H1 (cell line): ENCODE data around the gene MICU2. TPM values are rescaled to one million over a fixed set of nuclear protein-coding genes. Genes with fewer than 3 reads are reported as not detected.

ENCODE experiments used
- CTCF ChIA-PET: fragments of 300-600 bp; sonication (Branson Sonifier 250); formaldehyde crosslinking; loops from one replicate; lab custom pipeline; 2021; ENCODE audit not compliant: partially characterized antibody; lab: Charles Lee
- POLR2A ChIA-PET: fragments of 300-600 bp; sonication (Branson Sonifier 250); formaldehyde crosslinking; loops from one replicate; lab custom pipeline; 2021; ENCODE audit warnings: inconsistent platforms; ENCODE audit not compliant: partially characterized antibody; lab: Charles Lee
- DNase-seq, 2 experiments: peaks; one replicate each; pipeline versions ENCODE4 v3.0.0 to v3.0.0-alpha.2; 2010 to 2022; ENCODE audit warnings: low spot score in 2 of 2, low read depth in 1 of 2, mixed read lengths in 1 of 2
- FAIRE-seq: peaks from 2 replicates; lab custom pipeline; 2011; peaks lifted over from hg19 to GRCh38; lab: Jason Lieb, UNC
- H2AFZ ChIP-seq: 2 replicates; pipeline ENCODE4 v1.8.1; 2012; ENCODE audit warnings: low read length, inconsistent platforms
- H2AK5ac ChIP-seq: 2 replicates; pipeline ENCODE4 v1.6.1; 2013; ENCODE audit warnings: low read depth, low read length
- H2BK120ac ChIP-seq: replicated peaks from 2 replicates; pipeline ENCODE3; 2013; ENCODE audit warnings: low read depth, low read length, inconsistent platforms
- H2BK12ac ChIP-seq: 2 replicates; pipeline ENCODE4 v1.6.1; 2013; ENCODE audit warnings: low read depth, low read length
- H2BK15ac ChIP-seq: 2 replicates; pipeline ENCODE4 v1.6.1; 2013; ENCODE audit warnings: low read length
- H2BK20ac ChIP-seq: 2 replicates; pipeline ENCODE4 v1.6.1; 2013; ENCODE audit warnings: low read length
- H2BK5ac ChIP-seq: 2 replicates; pipeline ENCODE4 v1.6.1; 2013; ENCODE audit warnings: low read depth, low read length
- H3K14ac ChIP-seq: 2 replicates; pipeline ENCODE4 v1.6.1; 2013; ENCODE audit warnings: inconsistent platforms; ENCODE audit not compliant: insufficient read length
- H3K18ac ChIP-seq: 2 replicates; pipeline ENCODE4 v1.6.1; 2013; ENCODE audit warnings: low read length; ENCODE audit errors: extremely low read depth
- H3K23ac ChIP-seq: 2 replicates; pipeline ENCODE4 v1.6.1; 2013; ENCODE audit warnings: inconsistent platforms; ENCODE audit not compliant: insufficient read length
- H3K23me2 ChIP-seq: 2 replicates; pipeline ENCODE4 v1.6.1; 2013; ENCODE audit warnings: low read depth, low read length
- H3K27ac ChIP-seq: 2 replicates; pipeline ENCODE4 v1.6.1; 2011; ENCODE audit warnings: low read depth, low read length, inconsistent platforms
- H3K27me3 ChIP-seq, 4 experiments: replicated peaks in 1 of 4; 1 replicate in 1 of 4; 2 replicates in 3 of 4; pipeline versions ENCODE4 v1.6.1 to v1.8.1; 2011 to 2013; ENCODE audit warnings: low read length in 3 of 4, mild to moderate bottlenecking in 3 of 4, inconsistent platforms in 2 of 4, mixed read lengths in 2 of 4, moderate library complexity in 1 of 4; ENCODE audit not compliant: control insufficient read depth in 3 of 4, insufficient read depth in 3 of 4; ENCODE audit errors: extremely low read depth in 1 of 4
- H3K36me3 ChIP-seq, 4 experiments: 2 replicates each; pipeline versions ENCODE4 v1.6.1 to v1.8.1; 2011 to 2013; ENCODE audit warnings: mild to moderate bottlenecking in 4 of 4, low read length in 3 of 4, moderate library complexity in 2 of 4, control low read depth in 1 of 4, inconsistent platforms in 1 of 4; ENCODE audit not compliant: insufficient read depth in 4 of 4, control insufficient read depth in 2 of 4
- H3K4ac ChIP-seq: replicated peaks from 2 replicates; pipeline ENCODE3; 2013; ENCODE audit warnings: low read length, low read depth, mixed read lengths, inconsistent platforms; ENCODE audit not compliant: insufficient read length
- H3K4me1 ChIP-seq, 4 experiments: replicated peaks in 1 of 4; 1 replicate in 1 of 4; 2 replicates in 3 of 4; pipeline versions ENCODE4 v1.6.1 to v1.8.1; 2011 to 2013; ENCODE audit warnings: low read length in 3 of 4, inconsistent platforms in 2 of 4, mixed read lengths in 1 of 4; ENCODE audit not compliant: insufficient read depth in 4 of 4, control insufficient read depth in 3 of 4
- H3K4me2 ChIP-seq, 2 experiments: 2 replicates each; pipeline versions ENCODE4 v1.6.1 to v1.8.1; 2011 to 2013; ENCODE audit warnings: low read depth in 2 of 2, low read length in 2 of 2, control low read depth in 1 of 2, inconsistent platforms in 1 of 2, mild to moderate bottlenecking in 1 of 2; ENCODE audit not compliant: insufficient read depth in 1 of 2
- H3K4me3 ChIP-seq, 4 experiments: fragments of 200-600, 300-600 bp in 1 of 4; sonication (generic), shearing (Covaris generic), sonication (Bioruptor Twin) in 1 of 4; 2 replicates each; pipeline versions ENCODE4 v1.5.1 to v1.8.1; 2011 to 2016; ENCODE audit warnings: low read length in 4 of 4, low read depth in 3 of 4, control low read depth in 2 of 4, inconsistent platforms in 2 of 4, mild to moderate bottlenecking in 2 of 4, mixed read lengths in 1 of 4, moderate library complexity in 1 of 4; ENCODE audit not compliant: insufficient read depth in 2 of 4; ENCODE audit errors: extremely low read depth in 1 of 4
- H3K56ac ChIP-seq: replicated peaks from 2 replicates; pipeline ENCODE3; 2013; ENCODE audit warnings: low read depth, mild to moderate bottlenecking, mixed read lengths, low read length, inconsistent platforms; ENCODE audit not compliant: insufficient read length
- H3K79me1 ChIP-seq: 2 replicates; pipeline ENCODE4 v1.6.1; 2013; ENCODE audit warnings: low read depth, low read length, control low read depth
- H3K79me2 ChIP-seq, 2 experiments: 2 replicates each; pipeline versions ENCODE4 v1.6.1 to v1.8.1; 2012 to 2013; ENCODE audit warnings: low read length in 2 of 2, mild to moderate bottlenecking in 2 of 2, inconsistent platforms in 1 of 2; ENCODE audit not compliant: insufficient read depth in 2 of 2, control insufficient read depth in 1 of 2
- H3K9ac ChIP-seq, 4 experiments: replicated peaks in 1 of 4; 1 replicate in 1 of 4; 2 replicates in 3 of 4; pipeline versions ENCODE4 v1.6.1 to v1.8.1; 2011 to 2013; ENCODE audit warnings: low read depth in 3 of 4, low read length in 3 of 4, control low read depth in 2 of 4, mild to moderate bottlenecking in 2 of 4, moderate library complexity in 2 of 4, inconsistent platforms in 1 of 4; ENCODE audit errors: extremely low read depth in 1 of 4
- H3K9me3 ChIP-seq, 2 experiments: 2 replicates each; pipeline versions ENCODE4 v1.6.1 to v1.8.1; 2012 to 2013; ENCODE audit warnings: mild to moderate bottlenecking in 2 of 2, moderate library complexity in 2 of 2, control low read depth in 1 of 2, inconsistent platforms in 1 of 2, low read depth in 1 of 2, low read length in 1 of 2, mixed read lengths in 1 of 2; ENCODE audit not compliant: insufficient read depth in 2 of 2
- H4K20me1 ChIP-seq, 2 experiments: replicated peaks in 1 of 2; 2 replicates each; pipeline versions ENCODE3 to v1.8.1; 2011 to 2013; ENCODE audit warnings: inconsistent platforms in 2 of 2, low read length in 2 of 2, mild to moderate bottlenecking in 1 of 2; ENCODE audit not compliant: insufficient read depth in 2 of 2, control insufficient read depth in 1 of 2
- H4K5ac ChIP-seq: 2 replicates; pipeline ENCODE4 v1.6.1; 2013; ENCODE audit warnings: low read length, low read depth, mixed read lengths, inconsistent platforms; ENCODE audit not compliant: insufficient read length
- H4K8ac ChIP-seq: 2 replicates; pipeline ENCODE4 v1.8.0; 2013; ENCODE audit warnings: mild to moderate bottlenecking, moderate library complexity, low read length, inconsistent platforms; ENCODE audit not compliant: insufficient read depth; ENCODE audit errors: extremely low read depth
- H4K91ac ChIP-seq: replicated peaks from 2 replicates; pipeline ENCODE3; 2013; ENCODE audit warnings: low read length, mixed read lengths, inconsistent platforms; ENCODE audit not compliant: insufficient read length
- ATF2 ChIP-seq: IDR thresholded peaks from 2 replicates; pipeline ENCODE4 v1.6.1; 2012; ENCODE audit warnings: low read length, inconsistent platforms
- BACH1 ChIP-seq: IDR thresholded peaks from 2 replicates; pipeline ENCODE4 v1.6.1; 2012; ENCODE audit warnings: low read length, improper control_type of control experiment
- CBX5 ChIP-seq: fragments of 300-800, 300-1000 bp; sonication (generic); IDR thresholded peaks from 2 replicates; pipeline ENCODE4 v1.7.1; 2016; ENCODE audit warnings: antibody characterized with exemption, low read length, low read depth
- CEBPB ChIP-seq: IDR thresholded peaks from 2 replicates; pipeline ENCODE4 v1.6.1; 2012; ENCODE audit warnings: low read depth, low read length
- HDAC6 ChIP-seq: IDR thresholded peaks from one replicate; pipeline ENCODE4 v1.7.1; 2012; ENCODE audit warnings: low read depth, mild to moderate bottlenecking, inconsistent platforms, low read length, moderate library complexity
- KDM4A ChIP-seq: IDR thresholded peaks from one replicate; pipeline ENCODE4 v1.7.1; 2012; ENCODE audit warnings: low read depth, mild to moderate bottlenecking, moderate library complexity, low read length, inconsistent platforms; ENCODE audit not compliant: severe bottlenecking
- MAFK ChIP-seq: IDR thresholded peaks from 2 replicates; pipeline ENCODE4 v1.6.1; 2012; ENCODE audit warnings: low read depth, mild to moderate bottlenecking, improper control_type of control experiment, low read length
- NANOG ChIP-seq: IDR thresholded peaks from 2 replicates; pipeline ENCODE4 v1.6.1; 2011; ENCODE audit warnings: low read length, low read depth, mild to moderate bottlenecking, inconsistent platforms; ENCODE audit not compliant: insufficient read depth, poor library complexity, severe bottlenecking
- RFX5 ChIP-seq: IDR thresholded peaks from 2 replicates; pipeline ENCODE4 v1.6.1; 2011; ENCODE audit warnings: low read depth, low read length, improper control_type of control experiment, borderline replicate concordance
- RXRA ChIP-seq: IDR thresholded peaks from 2 replicates; pipeline ENCODE4 v1.6.1; 2011; ENCODE audit warnings: low read depth, mild to moderate bottlenecking, low read length, moderate library complexity; ENCODE audit not compliant: insufficient read depth
- TAF1 ChIP-seq: IDR thresholded peaks from 2 replicates; pipeline ENCODE4 v1.6.1; 2011; ENCODE audit warnings: mild to moderate bottlenecking, low read depth, low read length
- TAF7 ChIP-seq: optimal IDR thresholded peaks from 2 replicates; pipeline ENCODE3; 2011; ENCODE audit warnings: low read depth, mild to moderate bottlenecking, inconsistent platforms, low read length, moderate library complexity, borderline replicate concordance
- TEAD4 ChIP-seq: IDR thresholded peaks from 2 replicates; pipeline ENCODE4 v1.6.1; 2012; ENCODE audit warnings: low read depth, low read length, inconsistent platforms, mixed read lengths
- polyA plus RNA-seq, 7 experiments: library from polyadenylated mRNA; depleted of rRNA in 3 of 7; stranded (reverse) in 5 of 7; unstranded in 2 of 7; fragments of >200 nt in 5 of 7; fragments of 200-250 nt in 2 of 7; gene quantifications; 1 replicate in 5 of 7; 2 replicates in 1 of 7; 4 replicates in 1 of 7; pipeline versions ENCODE4 v1.2.1 to v1.2.3, GENCODE V29; 2011 to 2013; ENCODE audit warnings: missing spikeins in 2 of 7, mixed read lengths in 2 of 7
- total RNA-seq: library from RNA; stranded (reverse); fragmentation: NEBNext Ultra II Directional; extraction: Animal tissue kit (Norgen Biotek cat#: 25700); gene quantifications from 2 replicates; pipeline ENCODE4 v1.2.1, GENCODE V29; 2021

Gene MICU2
- total and polyA plus RNA-seq, 2 of the 8 experiments (the other 6 are each of a cell fraction or from before 2014, with no cell fraction given) = 34.6 to 36.5 TPM

- no peak overlapping the region for H2BK120ac ChIP-seq
- POLR2A ChIA-PET = interaction anchor here (1.8 kb wide), 1 partner anchor 8 kb away, joined by 4 read pairs; the partner anchor contains the start of gene MICU2
- no peak for DNase-seq
- no peak overlapping the region for H2AK5ac ChIP-seq
- H3K9ac ChIP-seq = no peak overlapping the region
- no peak overlapping the region for H4K8ac ChIP-seq
- H3K4me2 ChIP-seq = peak overlapping the region in 1 of 2 experiments; percentile 26; a peak in 1 of 4 replicates
- no peak overlapping the region for H2BK5ac ChIP-seq
- peaks cover 0 to 89% of the 10 kb centered on the region in 2 experiments; a peak in 2 of 4 replicates for H3K79me2 ChIP-seq
- FAIRE-seq = no peak
- H3K36me3 ChIP-seq = no peaks in the 10 kb centered on the region
- H3K27ac ChIP-seq = no peak overlapping the region
- no peak overlapping the region for H4K5ac ChIP-seq
- H3K23ac ChIP-seq = no peak overlapping the region
- no peak overlapping the region for H2BK12ac ChIP-seq
- no peaks in the 10 kb centered on the region for H3K9me3 ChIP-seq
- H4K91ac ChIP-seq = no peak overlapping the region
- no peaks in the 10 kb centered on the region for H3K27me3 ChIP-seq
- no peaks in the 10 kb centered on the region for H3K23me2 ChIP-seq
- H2BK15ac ChIP-seq = no peak overlapping the region
- no peak overlapping the region for H2BK20ac ChIP-seq
- H2AFZ ChIP-seq = no peak overlapping the region
- peaks cover 5% of the 10 kb centered on the region; the same call in 1 of the 2 replicates for H3K79me1 ChIP-seq
- no peak overlapping the region for H3K56ac ChIP-seq
- no peak overlapping the region for H3K14ac ChIP-seq
- no peak overlapping the region for H3K18ac ChIP-seq
- no peak overlapping the region for H3K4ac ChIP-seq
- peaks cover 0 to 4% (median 2%) of the 10 kb centered on the region in 4 experiments; a peak in 3 of 7 replicates for H3K4me1 ChIP-seq
- H3K4me3 ChIP-seq = no peak overlapping the region
- peaks cover 3 to 5% of the 10 kb centered on the region in 2 experiments for H4K20me1 ChIP-seq
- CTCF ChIA-PET = interaction anchor here (0.8 kb wide), 1 partner anchor 13 kb away, joined by 3 read pairs; no protein-coding TSS in a partner anchor
- TF ChIP-seq RXRA = no peak
- TF ChIP-seq ATF2 = no peak
- no peak for TF ChIP-seq TEAD4
- no peak for TF ChIP-seq KDM4A
- no peak for TF ChIP-seq CBX5
- no peak for TF ChIP-seq MAFK
- TF ChIP-seq NANOG = no peak
- no peak for TF ChIP-seq TAF1
- no peak for TF ChIP-seq TAF7
- TF ChIP-seq RFX5 = no peak
- no peak for TF ChIP-seq HDAC6
- no peak for TF ChIP-seq CEBPB
- no peak for TF ChIP-seq BACH1
These were observed 8.5 kb downstream of the MICU2 start for GRCh38 chr13:21595546-21595822.
